GM23338 (cell line): ENCODE results near the gene CRHR1. TPM values are rescaled to one million over a fixed set of nuclear protein-coding genes. Genes with fewer than 3 reads are reported as not detected.

Experiments used
- ATAC-seq: fragments of 200-7000 bp; cut with Tn5 transposase; 3 replicates; pipeline ENCODE4 v1.9.1; 2020
- DNase-seq: peaks from one replicate; pipeline ENCODE4 v3.0.0-alpha.2; 2015; ENCODE audit warnings: low spot score
- H2AFZ ChIP-seq: fragments of 200-600 bp; sonication (generic); 2 replicates; pipeline ENCODE4 v1.8.0; 2016; ENCODE audit warnings: antibody characterized with exemption, mild to moderate bottlenecking, moderate library complexity
- H3F3A ChIP-seq: fragments of 200-600 bp; sonication (generic); replicated peaks from 2 replicates; pipeline ENCODE4 v1.8.0; 2017; ENCODE audit warnings: antibody characterized with exemption, mixed run types, low read depth
- H3K27ac ChIP-seq: fragments of 200-600 bp; sonication (generic); 2 replicates; pipeline ENCODE4 v1.6.1; 2016; ENCODE audit warnings: low read depth
- H3K27me3 ChIP-seq: fragments of 200-600 bp; sonication (generic); 2 replicates; pipeline ENCODE4 v1.8.0; 2016; ENCODE audit warnings: mild to moderate bottlenecking, mixed run types, moderate library complexity; ENCODE audit not compliant: insufficient read depth
- H3K36me3 ChIP-seq: fragments of 200-600 bp; sonication (generic); 2 replicates; pipeline ENCODE4 v1.8.0; 2016; ENCODE audit warnings: mild to moderate bottlenecking; ENCODE audit not compliant: insufficient read depth
- H3K4me1 ChIP-seq: fragments of 200-600 bp; sonication (generic); 2 replicates; pipeline ENCODE4 v1.8.0; 2016; ENCODE audit warnings: mild to moderate bottlenecking, moderate library complexity; ENCODE audit not compliant: insufficient read depth
- H3K4me2 ChIP-seq: fragments of 200-600 bp; sonication (generic); 2 replicates; pipeline ENCODE4 v1.7.1; 2017; ENCODE audit warnings: mixed run types
- H3K4me3 ChIP-seq: fragments of 200-600 bp; sonication (generic); 2 replicates; pipeline ENCODE4 v1.6.1; 2016; ENCODE audit warnings: mixed run types
- H3K79me2 ChIP-seq: fragments of 200-600 bp; sonication (generic); replicated peaks from 2 replicates; pipeline ENCODE4 v1.8.0; 2017; ENCODE audit warnings: mild to moderate bottlenecking; ENCODE audit not compliant: insufficient read depth
- H3K9me2 ChIP-seq: fragments of 200-600 bp; sonication (generic); 2 replicates; pipeline ENCODE4 v1.8.0; 2017; ENCODE audit not compliant: insufficient read depth
- H4K20me1 ChIP-seq: fragments of 200-600 bp; sonication (generic); replicated peaks from 2 replicates; pipeline ENCODE4 v1.8.0; 2017; ENCODE audit warnings: mild to moderate bottlenecking; ENCODE audit not compliant: insufficient read depth
- H3K27ac Mint-ChIP-seq: 2 replicates; pipeline ENCODE4 v1.8.0; 2020; ENCODE audit warnings: inconsistent platforms, mild to moderate bottlenecking, moderate library complexity, mixed read lengths
- H3K27me3 Mint-ChIP-seq: 3 replicates; pipeline ENCODE4 v1.8.0; 2022; ENCODE audit warnings: low read depth, mild to moderate bottlenecking, moderate library complexity, mixed read lengths, inconsistent platforms; ENCODE audit not compliant: insufficient read depth, poor library complexity
- H3K36me3 Mint-ChIP-seq: 3 replicates; pipeline ENCODE4 v1.8.0; 2021; ENCODE audit warnings: low read depth, mild to moderate bottlenecking, inconsistent platforms, moderate library complexity, mixed read lengths
- H3K4me1 Mint-ChIP-seq: 3 replicates; pipeline ENCODE4 v1.8.0; 2020; ENCODE audit warnings: mild to moderate bottlenecking, inconsistent platforms, mixed read lengths
- H3K4me3 Mint-ChIP-seq: 3 replicates; pipeline ENCODE4 v1.8.0; 2021; ENCODE audit warnings: moderate library complexity, mild to moderate bottlenecking, inconsistent platforms, mixed read lengths
- H3K9me3 Mint-ChIP-seq: 3 replicates; pipeline ENCODE4 v1.8.0; 2020; ENCODE audit warnings: moderate library complexity, mild to moderate bottlenecking, inconsistent platforms, mixed read lengths
- CREB1 ChIP-seq: fragments of 250-450 bp; sonication (Bioruptor Pico); IDR thresholded peaks from 2 replicates; pipeline ENCODE4 v1.5.0; 2020; ENCODE audit warnings: low read depth, mild to moderate bottlenecking, moderate library complexity
- EZH2 ChIP-seq: fragments of 200-600 bp; sonication (generic); IDR thresholded peaks from one replicate; pipeline ENCODE4 v1.8.0; 2017; ENCODE audit warnings: antibody characterized with exemption, mild to moderate bottlenecking, low read depth; ENCODE audit not compliant: unreplicated experiment
- JUNB ChIP-seq: IDR thresholded peaks from one replicate; pipeline ENCODE4 v1.6.1; 2016; ENCODE audit warnings: antibody characterized with exemption; ENCODE audit not compliant: unreplicated experiment
- NANOG ChIP-seq: IDR thresholded peaks from 2 replicates; pipeline ENCODE4 v1.6.1; 2016; ENCODE audit warnings: antibody characterized with exemption, borderline replicate concordance
- POLR2AphosphoS5 ChIP-seq: IDR thresholded peaks from 2 replicates; pipeline ENCODE4 v1.6.1; 2016; ENCODE audit warnings: antibody characterized with exemption, low read depth
- REST ChIP-seq: IDR thresholded peaks from one replicate; pipeline ENCODE4 v1.6.1; 2018; ENCODE audit warnings: antibody characterized with exemption; ENCODE audit not compliant: unreplicated experiment
- STAT1 ChIP-seq: IDR thresholded peaks from one replicate; pipeline ENCODE4 v1.6.1; 2016; ENCODE audit warnings: antibody characterized with exemption; ENCODE audit not compliant: unreplicated experiment
- ZNF114 ChIP-seq: fragments of 250-450 bp; sonication (Bioruptor Pico); IDR thresholded peaks from 2 replicates; pipeline ENCODE4 v1.5.0; 2020; ENCODE audit warnings: mild to moderate bottlenecking, moderate library complexity
- ZNF331 ChIP-seq: fragments of 250-450 bp; sonication (Bioruptor Pico); IDR thresholded peaks from 2 replicates; pipeline ENCODE4 v1.5.0; 2020; ENCODE audit warnings: low read depth, mild to moderate bottlenecking, moderate library complexity
- ZNF462 ChIP-seq: fragments of 250-450 bp; sonication (Bioruptor Pico); IDR thresholded peaks from 2 replicates; pipeline ENCODE4 v1.5.0; 2020; ENCODE audit warnings: mild to moderate bottlenecking, moderate library complexity
- polyA plus RNA-seq: library from polyadenylated mRNA; unstranded; fragments of >200 nt; fragmentation: Nextera tagmentation; extraction: Ambion mirVana; gene quantifications from 2 replicates; pipeline ENCODE4 v1.2.1, GENCODE V29; 2016
- total RNA-seq: library from RNA; depleted of rRNA; stranded (reverse); fragments of >200 nt; shearing (Covaris generic); gene quantifications from 2 replicates; pipeline ENCODE4 v1.2.3, GENCODE V29; 2014

CRHR1 gene
- total and polyA plus RNA-seq, 2 experiments from 2014 or later = 0.19 to 0.76 TPM

- no peaks in the 10 kb centered on the region for H3K79me2 ChIP-seq
- no peaks in the 10 kb centered on the region for H3K36me3 ChIP-seq
- no peaks in the 10 kb centered on the region for H3K9me2 ChIP-seq
- no peaks in the 10 kb centered on the region for H3K36me3 Mint-ChIP-seq
- peaks cover 11% of the 10 kb centered on the region for H3K27me3 Mint-ChIP-seq
- no peak overlapping the region for H2AFZ ChIP-seq
- H4K20me1 ChIP-seq = no peaks in the 10 kb centered on the region
- H3K27me3 ChIP-seq = no peaks in the 10 kb centered on the region
- ATAC-seq = peak; percentile 32
- no peak overlapping the region for H3K4me2 ChIP-seq
- no peak overlapping the region for H3K27ac ChIP-seq
- DNase-seq = no peak
- no peaks in the 10 kb centered on the region for H3K4me1 ChIP-seq
- no peak overlapping the region for H3K4me3 ChIP-seq
- H3K4me3 Mint-ChIP-seq = no peak overlapping the region
- H3K9me3 Mint-ChIP-seq = no peaks in the 10 kb centered on the region
- H3F3A ChIP-seq = no peaks in the 10 kb centered on the region
- no peak overlapping the region for H3K27ac Mint-ChIP-seq
- TF ChIP-seq REST (no peak), EZH2 (no peak), ZNF331 (CRISPR knock-in tag) (no peak), STAT1 (no peak), JUNB (no peak), ZNF462 (CRISPR knock-in tag) (no peak), CREB1 (no peak), ZNF114 (CRISPR knock-in tag) (no peak), POLR2AphosphoS5 (no peak), NANOG (no peak)
- H3K4me1 Mint-ChIP-seq = no peaks in the 10 kb centered on the region; the same call in 2 of the 3 replicates
Observed at GRCh38 chr17:45836047-45837044, 52.2 kb downstream of the CRHR1 start.
